Measurements from ENCODE around the gene CSMD2.

DNA sequence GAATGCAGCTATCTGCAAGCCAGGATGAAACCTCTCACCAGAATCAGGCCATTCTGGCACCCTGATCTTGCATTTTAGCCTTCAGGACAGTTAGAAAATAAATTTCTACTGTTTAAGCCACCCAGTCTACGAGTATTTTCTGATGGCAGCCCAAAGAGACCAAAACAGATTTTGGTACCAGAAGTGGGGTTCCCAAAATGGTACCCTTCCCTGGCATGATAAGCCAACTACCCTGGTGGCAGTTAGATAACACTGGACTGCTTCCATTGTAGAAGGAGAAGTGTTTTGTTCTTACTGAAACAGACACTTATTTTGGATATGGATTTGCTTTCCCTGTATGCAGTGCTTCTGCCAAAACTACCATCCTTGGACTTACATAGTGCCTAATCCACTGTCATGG is 115.0 kb downstream of the CSMD2 start:
- TF ChIP-seq, protein P1, sequence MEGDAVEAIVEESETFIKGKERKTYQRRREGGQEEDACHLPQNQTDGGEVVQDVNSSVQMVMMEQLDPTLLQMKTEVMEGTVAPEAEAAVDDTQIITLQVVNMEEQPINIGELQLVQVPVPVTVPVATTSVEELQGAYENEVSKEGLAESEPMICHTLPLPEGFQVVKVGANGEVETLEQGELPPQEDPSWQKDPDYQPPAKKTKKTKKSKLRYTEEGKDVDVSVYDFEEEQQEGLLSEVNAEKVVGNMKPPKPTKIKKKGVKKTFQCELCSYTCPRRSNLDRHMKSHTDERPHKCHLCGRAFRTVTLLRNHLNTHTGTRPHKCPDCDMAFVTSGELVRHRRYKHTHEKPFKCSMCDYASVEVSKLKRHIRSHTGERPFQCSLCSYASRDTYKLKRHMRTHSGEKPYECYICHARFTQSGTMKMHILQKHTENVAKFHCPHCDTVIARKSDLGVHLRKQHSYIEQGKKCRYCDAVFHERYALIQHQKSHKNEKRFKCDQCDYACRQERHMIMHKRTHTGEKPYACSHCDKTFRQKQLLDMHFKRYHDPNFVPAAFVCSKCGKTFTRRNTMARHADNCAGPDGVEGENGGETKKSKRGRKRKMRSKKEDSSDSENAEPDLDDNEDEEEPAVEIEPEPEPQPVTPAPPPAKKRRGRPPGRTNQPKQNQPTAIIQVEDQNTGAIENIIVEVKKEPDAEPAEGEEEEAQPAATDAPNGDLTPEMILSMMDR (IDR thresholded peaks at IDR 0.05 in 4 of 5, conservative IDR thresholded peaks at IDR 0.05 in 1 of 5): no peak
- TF ChIP-seq POLR2A (IDR thresholded peaks at IDR 0.05): no peak

Measured in gastrocnemius medialis (tissue), 4 donors.